ENCODE results near the gene TMEM132C.

The TMEM132C gene

DNA sequence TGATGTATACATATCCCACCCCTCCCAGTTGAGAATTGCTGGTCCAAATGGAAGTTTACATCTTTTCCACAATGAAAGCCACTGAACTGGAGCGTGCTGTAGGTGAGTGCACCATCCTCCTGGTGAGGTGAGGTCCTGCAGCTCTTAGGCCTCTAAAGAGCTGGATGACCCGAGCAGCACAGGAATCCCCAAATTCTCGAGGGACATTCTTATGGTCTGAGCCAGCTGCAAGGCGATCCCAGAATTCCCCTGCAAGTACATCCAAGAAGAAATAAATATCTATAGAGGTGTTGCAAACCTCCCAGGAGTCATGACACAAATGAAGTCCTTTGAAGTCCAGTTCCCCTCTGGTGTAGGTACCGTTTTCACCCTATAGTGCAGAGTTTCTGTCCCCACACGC is 24.0 kb downstream of the TMEM132C start:
- DNase-seq: no peak

DNA sequence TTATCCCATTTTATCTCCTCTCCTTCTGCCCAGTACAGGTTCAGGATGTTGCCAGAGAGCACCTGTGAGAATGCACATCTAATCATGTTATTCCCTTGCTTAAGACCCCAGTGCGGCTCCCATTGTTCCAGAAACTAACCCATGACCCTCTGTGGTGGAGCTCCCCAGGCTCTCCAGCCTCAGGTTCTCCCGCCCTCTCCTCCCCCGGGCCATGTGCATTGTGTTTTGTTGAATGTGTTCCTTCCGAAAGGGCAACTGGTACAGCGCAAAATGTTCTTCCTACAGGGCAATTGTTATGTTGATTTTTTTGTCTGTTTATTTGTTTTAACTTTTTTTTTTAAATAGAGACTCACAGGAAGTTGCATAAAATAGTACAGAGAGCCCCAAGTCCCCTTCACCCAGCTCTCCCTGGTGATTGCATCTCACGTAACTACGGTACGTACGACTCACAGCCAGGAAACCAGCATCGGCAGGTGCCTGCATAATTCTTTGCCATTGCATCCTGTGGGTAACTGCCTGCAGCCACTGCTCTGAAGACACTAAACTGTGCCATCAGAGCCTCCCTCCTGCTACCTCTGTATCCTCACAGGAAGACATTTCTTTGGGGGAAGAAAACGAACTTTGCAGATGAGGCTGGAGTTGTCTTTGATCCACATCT is 31.2 kb downstream of the TMEM132C start:
- DNase-seq: no peak

DNA sequence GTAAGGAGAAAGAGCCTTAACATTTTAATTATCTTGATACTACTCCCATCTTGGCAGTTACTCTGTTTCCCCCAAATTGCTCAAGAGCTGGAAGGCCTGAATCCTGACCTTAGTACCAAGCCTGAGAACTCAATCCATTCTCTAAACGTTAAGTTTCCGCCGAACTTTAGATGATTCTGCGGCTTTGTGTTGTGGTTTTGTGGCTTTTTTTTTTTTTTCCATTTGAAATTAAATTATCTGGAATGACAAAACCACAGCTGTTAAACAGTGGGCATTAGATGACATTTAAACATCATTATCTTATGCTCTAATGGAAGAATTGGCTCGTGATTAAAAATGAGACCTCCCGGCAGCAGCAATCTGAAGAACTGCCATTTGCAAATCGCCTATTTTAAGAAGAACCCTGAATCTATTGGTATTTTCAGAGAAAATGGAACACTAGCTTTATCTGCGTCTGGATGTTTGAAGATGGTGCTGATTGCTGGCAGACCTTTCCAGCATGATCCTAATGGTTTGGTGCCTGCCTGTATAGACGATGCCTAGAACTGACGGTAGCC is 38.4 kb downstream of the TMEM132C start:
- DNase-seq: no peak

DNA sequence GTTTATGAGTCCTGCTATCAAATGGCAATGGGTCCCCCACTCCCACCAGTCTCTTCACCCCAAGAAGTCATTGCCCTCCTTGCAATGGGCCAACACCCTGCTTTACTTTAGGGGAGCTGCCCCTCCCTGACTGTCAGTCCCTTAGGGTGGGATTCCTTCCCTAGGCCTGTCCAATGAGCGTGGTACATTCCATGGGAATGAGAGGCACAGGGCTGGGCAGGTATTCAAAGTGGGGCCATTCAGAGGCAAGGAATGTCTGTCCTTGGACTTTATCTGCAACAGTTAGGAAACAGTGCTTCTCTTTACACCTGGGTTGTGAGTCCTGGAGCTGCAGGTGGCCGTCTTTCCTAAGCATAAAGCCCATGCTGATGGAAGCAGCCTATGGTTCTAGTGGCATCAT is 40.8 kb downstream of the TMEM132C start:
- DNase-seq: no peak

DNA sequence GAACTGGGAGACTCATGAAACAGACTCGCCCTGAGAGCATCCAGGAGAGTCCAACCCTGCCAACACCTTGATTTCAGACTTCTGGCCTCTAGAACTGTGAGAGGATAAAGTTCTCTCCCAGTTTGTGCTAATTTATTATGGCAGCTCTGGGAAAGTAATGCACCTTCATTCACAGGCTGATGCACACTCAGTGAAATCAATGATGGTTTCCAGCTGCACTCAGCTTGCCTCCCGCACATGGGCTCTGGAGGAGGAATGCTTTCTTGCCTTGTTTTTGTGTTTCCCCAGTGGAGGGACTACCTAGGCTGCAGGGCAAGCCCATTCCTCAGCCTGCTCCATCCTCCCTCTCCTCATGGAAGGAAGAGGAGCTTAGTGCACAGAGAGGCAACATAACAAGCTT is 45.7 kb downstream of the TMEM132C start:
- no peak for DNase-seq

DNA sequence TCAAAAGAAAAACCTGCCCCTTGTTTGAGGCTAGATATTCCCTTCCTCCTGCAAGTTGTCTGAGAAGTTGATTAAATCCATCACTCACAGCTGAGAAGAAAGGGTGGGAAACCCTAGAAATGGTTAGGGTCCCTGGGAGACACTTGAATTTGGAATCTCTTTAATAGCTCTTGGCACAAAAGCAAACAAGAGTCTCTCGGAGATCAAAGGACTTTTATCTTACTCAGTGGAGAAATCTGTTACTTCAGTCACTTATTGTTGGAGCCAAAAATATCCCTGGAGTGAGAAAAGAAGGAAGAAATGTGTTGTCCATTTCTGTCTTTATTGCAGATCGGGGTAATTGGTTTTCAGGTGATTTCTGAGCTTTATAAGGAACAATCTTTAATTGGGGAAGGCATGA is 47.0 kb downstream of the TMEM132C start:
- no peak for DNase-seq

DNA sequence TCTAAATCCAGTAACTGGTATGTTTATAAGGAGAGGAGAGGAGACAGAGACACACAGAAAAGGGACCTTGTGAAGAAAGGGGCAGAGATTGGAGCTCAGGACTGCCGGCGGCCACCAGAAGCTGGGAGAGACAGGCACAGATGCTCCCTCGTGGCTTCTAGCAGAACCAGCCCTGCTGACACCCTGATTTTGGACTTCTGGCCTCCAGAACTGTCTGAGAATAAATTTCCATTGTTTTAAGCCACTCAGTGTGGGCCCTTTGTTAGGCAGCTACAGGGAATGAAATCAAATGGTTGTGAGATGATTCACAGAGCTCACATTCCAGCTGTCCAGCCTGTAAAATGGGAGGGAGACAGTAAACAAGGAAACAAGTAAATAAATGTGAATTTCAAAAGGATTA is 47.6 kb downstream of the TMEM132C start:
- no peak for DNase-seq

DNA sequence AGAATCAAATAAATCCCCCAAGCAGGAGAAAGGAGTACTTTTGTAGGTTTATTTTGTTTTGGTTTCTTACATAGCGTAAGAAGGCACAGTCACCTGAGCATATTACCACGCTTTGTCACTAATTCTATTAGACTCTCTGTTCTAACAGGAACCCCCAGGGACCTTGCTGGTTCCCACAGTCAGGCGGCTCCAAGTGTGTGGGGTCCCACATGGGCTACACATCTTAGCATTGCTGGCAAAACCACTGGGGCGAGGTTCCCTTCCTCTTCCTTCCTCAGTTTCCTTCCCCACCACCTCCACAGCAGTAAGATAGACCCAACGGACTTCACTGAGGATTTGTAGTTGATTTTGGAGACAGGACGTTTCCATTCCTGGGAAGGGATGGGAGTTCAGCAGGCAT is 49.1 kb downstream of the TMEM132C start:
- DNase-seq: no peak

DNA sequence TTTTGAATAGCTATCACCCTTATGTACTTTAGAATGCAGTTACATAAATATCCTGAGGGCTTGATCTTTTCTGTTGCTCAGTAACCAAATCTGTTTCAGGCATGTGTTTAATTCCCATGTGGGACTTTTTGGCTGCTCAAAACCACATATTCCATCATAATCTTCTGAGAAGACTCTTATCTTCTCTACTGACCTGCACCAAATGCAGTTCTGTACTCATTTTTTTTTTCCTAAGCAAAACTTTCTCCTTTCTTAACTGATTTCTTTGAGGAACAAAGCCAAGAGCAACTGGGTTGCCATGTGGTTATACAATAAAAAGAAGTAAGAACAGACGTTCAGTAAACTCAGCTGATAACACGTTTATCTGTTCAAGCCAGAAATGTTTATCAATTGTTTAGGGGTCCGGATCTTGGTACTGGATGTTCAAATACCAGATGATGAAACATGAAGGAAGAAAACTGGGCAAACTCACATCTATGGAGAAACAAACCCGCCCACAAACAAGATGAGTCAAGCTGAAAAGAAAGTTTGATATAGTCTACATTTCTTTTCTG is 50.1 kb downstream of the TMEM132C start:
- no peak for DNase-seq

DNA sequence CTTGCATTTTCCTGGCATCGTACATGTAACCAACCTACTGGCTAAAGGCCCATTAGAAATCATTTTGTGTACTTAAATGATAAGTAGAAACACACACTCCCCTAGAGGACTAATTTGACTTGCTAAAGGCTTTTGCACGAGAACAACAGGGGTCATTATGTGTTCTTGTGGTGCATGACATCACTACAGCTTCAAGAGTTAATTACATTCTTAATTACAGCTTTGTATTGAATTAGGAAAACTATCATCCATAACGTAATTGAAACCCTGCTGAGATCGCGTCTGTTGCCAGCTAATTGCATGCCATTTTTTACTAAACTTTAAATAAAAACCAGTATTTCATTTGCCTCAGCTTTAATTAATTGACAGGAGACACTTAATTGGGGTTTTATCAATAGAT is 51.4 kb downstream of the TMEM132C start:
- no peak for DNase-seq

DNA sequence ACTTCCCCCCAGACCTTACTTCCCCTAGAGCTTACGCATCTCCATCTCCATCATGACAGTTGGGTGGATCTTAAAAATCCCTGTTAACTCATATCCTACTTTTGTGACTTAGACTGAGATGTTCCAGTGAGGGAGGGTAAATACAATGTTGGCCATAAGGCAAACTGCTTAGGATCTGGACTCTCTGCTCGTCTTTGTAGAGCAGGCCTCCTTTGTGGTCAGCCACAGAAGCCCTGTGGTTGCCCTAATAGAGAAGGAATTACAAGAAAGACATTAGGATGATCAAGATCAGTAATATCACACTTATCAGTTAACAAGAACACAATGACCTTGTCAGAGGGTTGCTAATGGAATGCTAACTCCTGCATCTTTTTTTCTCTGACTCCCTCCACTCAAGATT is 52.0 kb downstream of the TMEM132C start:
- DNase-seq: no peak

DNA sequence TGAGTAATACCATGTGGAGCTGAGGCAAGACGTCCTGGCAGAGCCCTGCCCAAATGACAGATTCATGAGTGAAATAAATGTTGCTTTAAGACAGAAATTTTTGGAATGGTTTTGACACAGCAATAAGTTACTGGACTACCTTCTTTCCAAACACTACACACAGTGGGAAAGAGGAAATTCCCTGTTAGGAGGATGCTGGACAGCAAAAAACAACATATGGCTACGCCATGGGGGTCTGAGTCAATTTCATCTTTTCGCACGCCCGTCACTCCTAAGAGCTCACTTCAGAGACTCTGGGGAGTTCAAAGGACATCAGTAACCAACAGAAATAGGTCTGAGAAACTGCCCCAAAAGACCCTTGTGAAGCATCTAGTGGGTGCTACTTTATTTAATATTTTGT is 55.4 kb downstream of the TMEM132C start:
- DNase-seq: no peak

DNA sequence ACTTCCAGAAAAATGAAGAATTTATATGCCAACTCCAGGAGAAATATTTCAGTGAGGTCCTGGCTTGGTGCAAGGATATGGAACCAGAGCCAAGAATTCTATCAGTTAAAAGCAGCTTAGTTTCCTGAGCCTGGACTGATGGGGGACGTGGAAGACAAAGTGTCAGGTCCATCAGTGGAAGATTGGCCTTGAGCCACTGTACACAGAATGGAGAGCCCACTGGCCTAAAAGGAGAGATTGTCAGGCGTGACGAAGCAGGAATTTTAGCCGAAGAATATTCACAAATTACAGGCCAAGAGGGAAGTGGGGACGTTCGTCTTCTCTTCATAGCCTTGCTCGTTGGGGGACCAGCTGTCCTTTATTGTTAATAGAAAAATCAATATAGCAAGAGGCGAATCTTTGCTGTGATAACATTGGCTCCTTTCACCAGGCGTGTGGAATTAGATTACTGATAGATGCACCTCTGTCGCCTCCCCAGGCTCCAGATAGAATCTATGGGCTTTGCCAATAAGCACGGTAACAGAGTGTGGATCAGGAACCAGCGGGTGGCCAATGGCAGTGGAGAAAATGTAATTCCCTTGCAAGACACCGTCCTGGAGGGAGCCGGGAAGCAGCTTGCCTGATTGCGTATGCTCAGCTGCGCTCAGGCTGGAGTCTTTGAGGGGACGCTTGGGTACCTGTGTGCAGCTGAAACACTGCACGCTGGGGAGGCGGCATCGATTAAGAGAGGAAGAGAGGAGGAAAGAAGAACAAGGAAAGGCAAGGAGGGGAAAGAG is 56.4 kb downstream of the TMEM132C start:
- no peak for DNase-seq

DNA sequence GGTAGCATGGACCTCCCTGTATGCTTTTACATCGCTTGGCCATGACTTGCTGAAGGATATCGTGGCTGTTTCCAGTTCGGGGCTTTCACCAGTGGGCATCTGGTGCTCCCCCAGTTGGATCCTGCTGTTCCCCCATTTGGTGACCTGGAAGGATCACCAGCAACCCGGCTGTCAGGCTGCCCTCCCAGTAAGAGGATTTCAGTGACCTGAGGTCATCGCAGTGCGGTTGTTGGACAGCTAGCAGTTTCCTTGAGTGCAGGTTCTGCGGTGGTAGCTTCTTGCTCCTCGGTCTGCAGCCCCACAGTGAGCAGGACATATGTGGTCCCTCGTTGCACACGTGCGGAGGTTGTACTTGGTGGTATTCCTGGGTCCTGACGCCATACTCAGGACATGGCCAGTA is 58.7 kb downstream of the TMEM132C start:
- DNase-seq: no peak

DNA sequence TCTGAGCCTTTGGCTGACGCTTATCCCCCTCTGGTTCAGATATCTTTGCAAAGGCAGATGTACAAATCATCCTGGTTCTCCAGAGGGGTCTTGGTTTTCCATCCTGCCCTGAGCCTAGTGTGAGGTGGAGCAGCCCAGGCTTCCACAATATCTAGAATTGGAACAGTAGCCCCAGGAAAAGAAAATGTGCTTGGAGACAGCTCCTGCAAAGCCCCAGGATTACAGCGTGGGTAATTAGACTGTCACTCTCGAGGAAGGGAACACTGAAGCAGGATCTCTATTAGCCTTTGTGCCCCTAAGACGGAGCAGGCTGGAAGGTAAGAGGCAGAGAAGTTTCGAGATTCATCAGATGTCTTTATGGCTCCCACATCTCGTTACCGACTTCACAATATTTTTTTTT is 59.4 kb downstream of the TMEM132C start:
- DNase-seq: no peak

DNA sequence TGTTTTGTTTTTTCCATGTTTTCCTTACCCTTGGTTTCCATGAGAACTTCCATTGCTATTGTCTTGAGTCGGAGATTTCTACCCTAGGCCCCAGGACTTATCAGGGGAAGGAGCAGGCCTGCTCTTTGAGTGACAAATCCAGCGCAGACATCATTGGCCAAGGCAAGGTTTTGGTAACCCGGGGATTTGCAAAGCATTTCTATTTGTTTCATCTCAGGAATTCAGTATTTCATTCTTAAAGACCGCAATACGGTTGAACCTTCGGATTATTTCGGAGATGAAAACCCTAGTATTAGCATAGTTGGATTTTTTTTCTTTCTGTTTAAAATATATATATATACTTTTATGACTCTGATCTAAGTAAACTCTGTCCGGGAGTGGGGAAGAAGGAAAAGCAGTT is 62.0 kb downstream of the TMEM132C start:
- no peak for DNase-seq

DNA sequence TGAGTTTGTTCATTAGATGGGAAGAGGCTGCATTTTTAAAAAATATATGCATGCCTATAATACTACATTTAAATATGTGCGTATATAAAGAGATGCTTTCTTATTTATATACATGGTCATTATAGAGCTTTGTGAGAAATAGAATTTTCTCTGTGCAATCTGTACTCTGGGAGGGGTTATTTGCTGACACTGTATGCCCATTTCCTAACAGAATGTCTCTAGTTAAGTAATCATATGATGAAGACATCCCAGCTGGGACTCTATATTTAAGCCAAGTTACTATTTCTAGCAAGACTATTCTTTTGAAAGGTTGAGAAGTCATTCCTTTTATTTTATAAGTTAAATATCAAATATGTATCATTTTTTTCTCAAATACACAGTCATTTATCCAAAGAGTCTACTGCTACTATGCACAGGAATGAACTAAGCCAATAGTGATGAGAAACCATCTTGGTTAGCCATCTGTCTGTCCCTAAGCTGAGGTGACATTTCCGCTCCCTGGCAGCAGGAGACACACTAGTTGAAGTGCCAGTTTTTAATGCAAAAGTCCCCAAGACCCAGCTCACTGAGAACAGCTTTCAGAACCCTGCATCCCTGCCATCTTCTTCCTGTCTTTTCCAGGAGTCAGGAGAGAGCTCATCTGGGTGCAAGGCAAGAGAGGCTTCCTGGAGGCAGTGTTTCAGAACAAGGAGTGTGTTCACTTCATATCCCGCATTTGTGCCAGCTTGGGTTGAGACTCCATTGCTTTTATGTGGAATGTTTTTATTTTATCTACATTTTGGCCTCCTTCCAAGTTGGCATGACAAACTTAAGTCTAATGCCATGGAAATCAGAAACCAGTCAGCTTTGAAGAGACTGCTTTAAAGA is 69.5 kb downstream of the TMEM132C start:
- DNase-seq: no peak

DNA sequence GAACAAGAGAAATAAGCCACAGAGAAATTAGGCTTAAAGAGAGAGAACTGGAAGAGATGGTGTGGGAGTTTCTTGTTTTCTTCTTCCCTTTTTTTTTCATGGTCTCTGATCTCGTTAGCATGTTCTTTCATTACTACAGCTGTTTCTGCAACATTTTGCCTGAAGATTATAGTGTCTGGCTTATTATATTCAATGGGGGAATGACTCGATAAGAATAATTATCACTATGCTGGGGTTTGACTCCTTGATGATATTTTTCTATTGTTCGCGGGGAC is 70.0 kb downstream of the TMEM132C start:
- no peak for DNase-seq

DNA sequence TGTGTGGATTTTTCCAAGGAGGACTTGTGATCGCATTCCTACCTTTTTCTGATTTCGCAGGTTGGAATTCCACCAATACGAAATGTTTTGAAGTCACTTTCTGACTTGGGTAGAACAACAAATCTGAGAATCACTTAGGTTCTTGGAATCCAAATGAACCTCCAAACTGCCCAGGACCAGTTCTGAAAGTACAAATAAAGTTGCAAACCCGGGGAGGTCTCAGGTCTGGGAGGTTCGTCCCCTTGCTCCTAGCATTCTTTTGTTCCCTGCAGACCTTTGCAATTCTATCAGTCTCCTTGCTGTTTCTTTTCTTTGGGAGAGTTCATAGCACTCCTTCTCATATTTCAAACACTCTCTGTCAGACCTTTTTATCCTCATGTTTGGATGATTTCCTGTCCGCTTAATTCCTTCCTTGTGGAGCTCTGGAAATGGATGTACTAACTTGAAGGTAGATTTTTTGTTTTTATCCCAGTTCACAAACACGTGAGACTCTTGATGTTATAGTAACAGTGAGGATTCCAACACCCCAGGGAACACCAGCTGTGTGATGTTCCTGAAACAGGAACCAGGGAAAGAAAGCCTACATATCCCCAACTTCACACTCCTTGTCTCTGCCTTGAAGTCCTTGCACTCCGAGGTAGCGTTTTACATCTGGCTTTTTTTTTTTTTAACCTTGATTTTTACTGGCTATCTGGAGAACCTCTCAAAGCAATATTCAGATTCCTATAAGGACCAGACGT is 70.6 kb downstream of the TMEM132C start:
- no peak for DNase-seq

DNA sequence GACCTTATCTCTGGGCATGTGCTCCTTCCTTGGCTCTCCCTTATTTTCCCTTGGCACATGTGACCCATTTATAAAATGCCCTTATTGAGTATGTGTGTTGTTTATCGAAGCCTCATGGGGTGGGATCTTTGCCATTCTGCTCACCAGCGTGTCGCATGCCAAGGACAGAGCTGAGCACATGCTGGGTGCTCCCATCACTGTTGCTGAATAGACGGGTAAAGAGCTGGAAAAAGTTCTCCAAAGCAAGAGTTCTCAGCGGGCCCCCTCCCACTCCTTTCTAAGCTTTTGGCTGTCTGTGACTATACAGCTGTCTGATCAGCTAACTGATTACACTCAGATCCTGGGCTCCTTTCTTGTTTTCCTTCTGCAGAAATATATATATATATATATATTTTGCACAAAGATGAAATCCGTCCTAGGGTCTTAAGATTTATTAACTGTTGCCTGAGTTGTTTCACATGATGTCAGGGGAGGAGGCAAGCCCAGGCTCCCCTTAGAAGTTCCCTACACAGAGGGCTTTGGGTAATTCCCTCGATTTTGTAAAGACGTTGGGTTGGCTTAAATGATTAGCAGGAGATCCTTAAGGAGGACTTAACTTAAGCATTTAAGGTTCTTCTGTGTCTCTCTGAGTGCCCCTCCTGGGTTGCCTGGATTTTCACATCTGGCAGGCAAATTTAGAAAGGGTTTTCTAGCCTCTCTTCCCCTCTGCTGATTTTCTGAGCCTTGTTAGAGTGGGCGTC is 71.6 kb downstream of the TMEM132C start:
- DNase-seq: no peak

DNA sequence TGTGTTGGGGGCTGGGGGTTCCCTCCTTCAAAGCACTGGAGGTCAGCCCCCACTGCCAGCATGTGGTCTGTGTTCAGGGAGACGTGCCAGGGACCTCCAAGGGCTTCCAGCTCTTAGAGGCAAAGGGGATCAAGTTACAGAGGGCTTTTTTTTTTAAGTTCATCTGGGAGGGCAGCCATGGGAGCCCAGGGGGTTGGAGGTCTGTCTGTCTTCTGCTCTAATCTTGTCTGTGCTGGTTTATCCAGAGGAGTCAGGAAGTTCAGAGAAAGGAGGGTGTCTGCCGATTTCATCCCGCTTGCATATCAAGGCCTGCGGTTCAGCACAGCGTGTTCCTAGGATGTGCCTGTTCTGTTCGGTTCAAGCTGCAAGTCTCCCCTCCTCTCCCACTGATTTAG is 72.2 kb downstream of the TMEM132C start:
- DNase-seq: no peak

DNA sequence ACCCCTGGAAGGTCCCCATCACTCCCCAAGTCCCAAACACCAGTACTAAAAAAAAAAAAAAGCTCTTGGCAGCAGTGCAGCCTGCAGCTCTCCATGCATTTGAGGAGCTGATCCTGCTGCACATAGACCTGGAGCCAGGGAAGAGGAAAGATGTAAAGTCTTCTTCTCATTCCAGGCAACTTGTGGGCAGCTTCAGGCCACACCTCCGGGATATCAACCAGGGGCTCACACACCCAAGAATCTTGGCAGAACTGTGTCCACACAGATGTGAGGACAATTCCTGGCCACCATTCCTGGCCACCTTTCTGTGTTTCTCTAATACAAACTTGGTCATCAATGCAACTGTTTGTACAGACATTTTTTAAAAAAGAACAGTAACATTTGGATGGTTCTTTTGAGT is 72.7 kb downstream of the TMEM132C start:
- DNase-seq: no peak
